ENCODE data around the gene CEP78. TPM values are rescaled to one million over a fixed set of nuclear protein-coding genes. Genes with fewer than 3 reads are reported as not detected.

The CEP78 gene
- total RNA-seq, 1 donor from 2014 or later: 44.8 TPM

DNA sequence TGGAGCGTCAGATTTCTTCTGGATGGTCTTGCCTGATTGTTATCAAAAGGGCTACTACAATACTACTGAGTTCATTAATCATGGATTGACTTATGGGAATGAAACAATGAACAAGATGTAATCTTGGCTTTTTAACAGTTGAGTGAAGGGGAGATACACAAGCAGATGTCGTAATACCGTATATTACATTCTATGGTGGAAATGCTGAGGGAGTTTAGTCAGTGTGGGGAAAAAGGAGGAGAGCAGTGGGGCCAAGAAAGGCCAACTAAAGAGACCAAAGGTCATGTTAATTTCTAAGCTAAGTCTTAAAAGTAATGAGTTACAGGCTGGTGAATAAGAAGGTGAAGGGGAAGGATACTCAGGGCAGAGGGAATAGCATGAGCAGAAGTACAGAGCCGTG is 32.0 kb downstream of the CEP78 start:
- Mint-ChIP-seq H3K27me3 (no peaks in the 10 kb centered on the region), H3K4me3 (no peak overlapping the region), H3K36me3 (peaks cover 48% of the 10 kb centered on the region), H3K27ac (no peak overlapping the region), H3K4me1 (ENCODE audit: unreplicated experiment) (no peaks in the 10 kb centered on the region), H3K9me3 (no peaks in the 10 kb centered on the region)
- TF ChIP-seq, protein P1, sequence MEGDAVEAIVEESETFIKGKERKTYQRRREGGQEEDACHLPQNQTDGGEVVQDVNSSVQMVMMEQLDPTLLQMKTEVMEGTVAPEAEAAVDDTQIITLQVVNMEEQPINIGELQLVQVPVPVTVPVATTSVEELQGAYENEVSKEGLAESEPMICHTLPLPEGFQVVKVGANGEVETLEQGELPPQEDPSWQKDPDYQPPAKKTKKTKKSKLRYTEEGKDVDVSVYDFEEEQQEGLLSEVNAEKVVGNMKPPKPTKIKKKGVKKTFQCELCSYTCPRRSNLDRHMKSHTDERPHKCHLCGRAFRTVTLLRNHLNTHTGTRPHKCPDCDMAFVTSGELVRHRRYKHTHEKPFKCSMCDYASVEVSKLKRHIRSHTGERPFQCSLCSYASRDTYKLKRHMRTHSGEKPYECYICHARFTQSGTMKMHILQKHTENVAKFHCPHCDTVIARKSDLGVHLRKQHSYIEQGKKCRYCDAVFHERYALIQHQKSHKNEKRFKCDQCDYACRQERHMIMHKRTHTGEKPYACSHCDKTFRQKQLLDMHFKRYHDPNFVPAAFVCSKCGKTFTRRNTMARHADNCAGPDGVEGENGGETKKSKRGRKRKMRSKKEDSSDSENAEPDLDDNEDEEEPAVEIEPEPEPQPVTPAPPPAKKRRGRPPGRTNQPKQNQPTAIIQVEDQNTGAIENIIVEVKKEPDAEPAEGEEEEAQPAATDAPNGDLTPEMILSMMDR (conservative IDR thresholded peaks at IDR 0.05): no peak
- DNase-seq (ENCODE audit: extremely low spot score, unreplicated experiment): no peak

DNA sequence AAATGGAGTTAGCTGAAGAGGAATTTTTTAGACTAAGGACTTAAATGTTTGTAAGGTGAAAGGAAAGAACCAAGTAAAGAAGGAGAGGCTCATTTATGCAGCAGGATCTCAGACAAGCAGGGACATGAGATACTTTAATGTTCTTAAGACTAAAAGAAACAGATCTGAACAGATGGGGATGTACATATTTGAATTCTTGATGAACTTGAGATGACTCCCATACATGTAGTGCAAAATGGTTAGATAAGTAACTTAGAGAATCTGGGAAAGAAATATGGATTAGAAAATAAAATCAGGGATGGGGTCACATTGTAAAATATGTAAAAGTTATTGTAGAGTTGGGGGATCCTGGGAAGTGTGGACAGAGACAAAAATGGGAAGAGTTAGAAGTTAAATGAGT is 33.9 kb downstream of the CEP78 start:
- Mint-ChIP-seq H3K4me3 (no peak overlapping the region), H3K36me3 (peaks cover 49% of the 10 kb centered on the region)
- DNase-seq (ENCODE audit: extremely low spot score, unreplicated experiment): no peak

DNA sequence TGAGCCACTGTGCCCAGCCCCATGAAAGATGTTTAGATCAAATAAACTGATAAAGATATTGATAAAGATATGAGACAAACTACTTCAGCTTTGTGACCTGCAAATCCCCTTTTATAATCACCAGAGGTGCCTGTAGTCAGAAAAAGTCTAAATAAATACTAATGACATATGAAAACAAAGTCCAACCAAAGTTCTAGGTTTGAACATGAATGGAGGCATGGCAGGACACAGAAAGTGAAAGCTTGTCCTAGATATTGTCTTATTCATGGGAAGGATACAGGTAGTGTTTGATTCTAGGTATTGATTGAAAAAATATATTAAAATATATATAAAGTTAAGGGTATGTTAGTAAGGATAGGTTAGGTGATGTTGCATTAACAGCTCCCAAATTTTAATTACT is 36.4 kb downstream of the CEP78 start:
- no peak for DNase-seq (ENCODE audit: extremely low spot score, unreplicated experiment)
- TF ChIP-seq, protein P1 (conservative IDR thresholded peaks at IDR 0.05): no peak
- no peak overlapping the region for H3K4me3 Mint-ChIP-seq
- H3K4me1 Mint-ChIP-seq (ENCODE audit: unreplicated experiment): no peaks in the 10 kb centered on the region
- H3K36me3 Mint-ChIP-seq: peaks cover 31% of the 10 kb centered on the region
- no peaks in the 10 kb centered on the region for H3K9me3 Mint-ChIP-seq
- H3K27me3 Mint-ChIP-seq: no peaks in the 10 kb centered on the region
- no peak overlapping the region for H3K27ac Mint-ChIP-seq

More for the DNA sequence above, 33.9 kb downstream of the CEP78 start:
- no peaks in the 10 kb centered on the region for H3K4me1 Mint-ChIP-seq (ENCODE audit: unreplicated experiment)
- no peaks in the 10 kb centered on the region for H3K9me3 Mint-ChIP-seq
- TF ChIP-seq, protein P1 (conservative IDR thresholded peaks at IDR 0.05): no peak
- no peak overlapping the region for H3K27ac Mint-ChIP-seq
- H3K27me3 Mint-ChIP-seq: no peaks in the 10 kb centered on the region

DNA sequence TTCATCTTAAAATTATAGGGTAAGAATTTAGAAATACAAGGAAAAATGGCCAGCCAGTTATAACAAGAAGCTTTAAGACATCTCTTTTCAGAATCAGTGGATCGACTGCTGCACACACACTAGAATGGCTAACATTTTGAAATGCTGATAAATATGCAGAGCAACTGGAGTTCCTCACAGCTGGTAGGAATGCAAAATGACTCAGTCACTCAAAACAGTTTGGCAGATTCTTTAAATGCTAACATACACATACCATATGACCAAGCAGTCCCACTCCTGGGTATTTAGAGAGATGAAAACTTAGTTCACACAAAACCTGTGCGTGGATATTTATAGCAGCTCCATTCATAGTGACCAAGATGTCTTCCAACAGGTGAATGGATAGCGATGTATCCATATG is 37.9 kb downstream of the CEP78 start:
- Mint-ChIP-seq H3K27me3 (no peaks in the 10 kb centered on the region), H3K4me3 (no peak overlapping the region), H3K4me1 (ENCODE audit: unreplicated experiment) (peaks cover 7% of the 10 kb centered on the region), H3K27ac (no peak overlapping the region), H3K9me3 (no peaks in the 10 kb centered on the region), H3K36me3 (peaks cover 22% of the 10 kb centered on the region)
- TF ChIP-seq, protein P1 (conservative IDR thresholded peaks at IDR 0.05): no peak
- DNase-seq (ENCODE audit: extremely low spot score, unreplicated experiment): no peak

DNA sequence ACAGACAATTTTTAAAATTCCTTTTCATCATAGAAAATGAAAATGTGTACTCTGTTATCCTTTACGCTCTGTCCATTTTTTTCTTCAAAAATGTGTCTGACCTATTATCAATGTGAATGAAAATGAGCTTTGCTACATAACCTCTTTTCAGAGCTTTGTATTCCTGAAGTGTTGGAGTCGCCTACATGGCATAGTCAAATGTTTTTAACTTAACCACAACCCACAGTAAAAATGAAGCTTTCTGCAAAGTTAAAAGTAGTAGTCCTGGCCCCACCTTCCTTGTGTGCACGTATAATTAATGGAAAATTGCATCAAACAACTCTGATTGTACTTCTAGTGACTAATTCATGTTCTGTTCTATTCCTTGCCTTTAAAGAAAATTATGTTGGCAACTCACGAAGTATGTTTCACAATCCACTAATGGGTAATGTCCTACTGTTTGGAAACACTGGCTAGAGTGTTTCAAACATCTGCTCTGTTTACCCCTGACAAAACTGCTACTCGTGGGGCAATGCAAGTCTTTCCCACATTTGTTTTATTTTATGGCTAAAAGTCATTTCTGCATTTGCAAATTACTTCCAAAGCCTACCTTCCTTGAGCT is 42.4 kb downstream of the CEP78 start:
- Mint-ChIP-seq H3K27ac (no peak overlapping the region), H3K36me3 (no peaks in the 10 kb centered on the region), H3K4me1 (ENCODE audit: unreplicated experiment) (peaks cover 14% of the 10 kb centered on the region), H3K4me3 (no peak overlapping the region), H3K9me3 (no peaks in the 10 kb centered on the region), H3K27me3 (no peaks in the 10 kb centered on the region)
- DNase-seq (ENCODE audit: extremely low spot score, unreplicated experiment): no peak
- TF ChIP-seq, protein P1 (conservative IDR thresholded peaks at IDR 0.05): no peak

DNA sequence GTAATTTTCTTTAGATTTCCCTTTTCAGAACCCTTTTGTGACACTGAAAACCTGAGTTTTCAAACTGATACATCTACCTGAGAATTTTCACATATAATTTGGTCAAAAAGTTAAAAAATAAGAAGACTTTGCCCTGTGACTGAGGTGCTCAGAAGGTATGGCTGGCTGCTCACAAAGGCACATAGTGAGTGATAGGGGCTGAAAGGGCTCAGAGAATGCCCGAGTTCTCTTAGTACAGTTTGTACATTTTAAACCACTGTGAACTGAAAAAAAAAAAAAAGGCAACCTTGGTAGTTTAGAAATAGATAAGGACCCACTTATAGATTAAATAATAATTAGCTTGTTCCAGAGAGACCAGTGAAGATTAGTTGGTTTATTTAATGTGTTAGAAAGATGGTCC is 42.9 kb downstream of the CEP78 start:
- TF ChIP-seq, protein P1 (conservative IDR thresholded peaks at IDR 0.05): no peak
- H3K9me3 Mint-ChIP-seq: no peaks in the 10 kb centered on the region
- H3K27ac Mint-ChIP-seq: no peak overlapping the region

More for the DNA sequence above, 42.9 kb downstream of the CEP78 start:
- Mint-ChIP-seq H3K4me1 (ENCODE audit: unreplicated experiment) (peaks cover 14% of the 10 kb centered on the region), H3K36me3 (no peaks in the 10 kb centered on the region), H3K27me3 (no peaks in the 10 kb centered on the region), H3K4me3 (no peak overlapping the region)
- no peak for DNase-seq (ENCODE audit: extremely low spot score, unreplicated experiment)

Data from type B pancreatic cell (in vitro differentiated cells).